Measurements from ENCODE around the gene C1QA. TPM values are rescaled to one million over a fixed set of nuclear protein-coding genes. Genes with fewer than 3 reads are reported as not detected.

C1QA gene
- not detected in 2 replicates for total RNA-seq

- TF ChIP-seq CTCF (IDR thresholded peaks at IDR 0.05; ENCODE audit: insufficient read depth, low read depth, low read length), result no peak
- DNase-seq (ENCODE audit: low read depth), result no peak
- H3K4me3 ChIP-seq (ENCODE audit: low read depth, low read length), result no peak within 1 kb of the TSS
Observed at GRCh38 chr1:22636353-22636752, at the start of gene C1QA. C1QA (plus strand) TSS chr1:22636628; CDS start chr1:22637617, 989 bp downstream.

GRCh38 chr1:22587247-22587646, 49.2 kb upstream of the C1QA start:
- no peak for DNase-seq (ENCODE audit: low read depth)
- TF ChIP-seq CTCF (IDR thresholded peaks at IDR 0.05; ENCODE audit: insufficient read depth, low read depth, low read length), result no peak
- no peak overlapping the region for H3K4me3 ChIP-seq (ENCODE audit: low read depth, low read length)

- no peak for TF ChIP-seq CTCF (IDR thresholded peaks at IDR 0.05; ENCODE audit: insufficient read depth, low read depth, low read length)
- no peak overlapping the region for H3K4me3 ChIP-seq (ENCODE audit: low read depth, low read length)
- DNase-seq (ENCODE audit: low read depth), result no peak
Observed at GRCh38 chr1:22588899-22589422, 47.5 kb upstream of the C1QA start.

- no peak for TF ChIP-seq CTCF (IDR thresholded peaks at IDR 0.05; ENCODE audit: insufficient read depth, low read depth, low read length)
- no peak for DNase-seq (ENCODE audit: low read depth)
- no peak overlapping the region for H3K4me3 ChIP-seq (ENCODE audit: low read depth, low read length)
Observed at GRCh38 chr1:22591576-22591975, 44.9 kb upstream of the C1QA start.

- no peak for TF ChIP-seq CTCF (IDR thresholded peaks at IDR 0.05; ENCODE audit: insufficient read depth, low read depth, low read length)
- no peak for DNase-seq (ENCODE audit: low read depth)
Observed at GRCh38 chr1:22592051-22592450, 44.4 kb upstream of the C1QA start.

GRCh38 chr1:22592919-22593790, 43.3 kb upstream of the C1QA start:
- TF ChIP-seq CTCF (IDR thresholded peaks at IDR 0.05; ENCODE audit: insufficient read depth, low read depth, low read length), result no peak
- DNase-seq (ENCODE audit: low read depth), result no peak

More at GRCh38 chr1:22592051-22592450, 44.4 kb upstream of the C1QA start:
- no peak overlapping the region for H3K4me3 ChIP-seq (ENCODE audit: low read depth, low read length)

More at GRCh38 chr1:22592919-22593790, 43.3 kb upstream of the C1QA start:
- no peak overlapping the region for H3K4me3 ChIP-seq (ENCODE audit: low read depth, low read length)
